Left lung (tissue), 10 donors: ENCODE data around the gene SVEP1. TPM values are rescaled to one million over a fixed set of nuclear protein-coding genes. Genes with fewer than 3 reads are reported as not detected.

ENCODE experiments used
- ATAC-seq: fragments of 200-7000 bp; cut with Tn5 transposase; one replicate; pipeline ENCODE4 v1.9.1; 2020; ENCODE audit warnings: moderate library complexity
- DNase-seq, 4 donors: peaks; one replicate each; pipeline ENCODE4 v3.0.0-alpha.2; 2013 to 2020
- H3K27ac ChIP-seq, 2 donors: fragments of 200-600 bp; sonication (generic) in 1 of 2; one replicate each; pipeline versions ENCODE4 v1.5.0 to v1.8.0; 2020 to 2021
- H3K27me3 ChIP-seq, 2 donors: fragments of 200-600 bp; sonication (generic) in 1 of 2; one replicate each; pipeline versions ENCODE4 v1.5.0 to v1.8.0; 2020 to 2021
- H3K36me3 ChIP-seq, 2 donors: fragments of 200-600 bp; sonication (generic) in 1 of 2; one replicate each; pipeline versions ENCODE4 v1.5.0 to v1.8.0; 2020 to 2021
- H3K4me1 ChIP-seq, 2 donors: fragments of 200-600 bp; one replicate each; pipeline ENCODE4 v1.8.0; 2021
- H3K4me3 ChIP-seq, 2 donors: fragments of 200-600 bp; sonication (generic) in 1 of 2; one replicate each; pipeline versions ENCODE4 v1.5.0 to v1.8.0; 2020 to 2021; ENCODE audit warnings: mild to moderate bottlenecking in 1 of 2
- H3K9me3 ChIP-seq, 2 donors: fragments of 200-600 bp; sonication (generic) in 1 of 2; one replicate each; pipeline versions ENCODE4 v1.5.0 to v1.8.0; 2020 to 2021
- CTCF ChIP-seq, 2 donors: fragments of 200-600 bp; sonication (generic) in 1 of 2; IDR thresholded peaks; one replicate each; pipeline versions ENCODE4 v1.5.0 to v1.8.0; 2021; ENCODE audit warnings: antibody characterized with exemption in 2 of 2
- intact Hi-C, 2 donors: fragments of 100-400 bp; cut with DNase I; formaldehyde crosslinking; loops; one replicate each; pipeline versions ENCODE4 v1.11.2 to v1.14.2; 2022
- polyA plus RNA-seq, 6 donors: library from polyadenylated mRNA; unstranded; fragments of 120-200 nt; gene quantifications; one replicate each; pipeline ENCODE4 v1.2.1, GENCODE V29; 2013; ENCODE audit not compliant: insufficient read length in 6 of 6
- total RNA-seq, 2 donors: library from RNA; stranded (reverse); fragmentation: NEBNext Ultra II Directional; extraction: Animal tissue kit (Norgen Biotek cat#: 25700); gene quantifications; one replicate each; pipeline ENCODE4 v1.2.1, GENCODE V29; 2021
- donor health status: DM: no; HTN: yes; CAD: no.
- donor health status: DM: no; HTN: no; CAD: no.

Gene SVEP1
- total and polyA plus RNA-seq, 8 donors, result 21.7 to 36.2 (median 27.7) TPM

- intact Hi-C loops, result no loop called here
- Histone ChIP-seq H3K4me1 (no peaks in the 10 kb centered on the region), H3K9me3 (no peaks in the 10 kb centered on the region), H3K4me3 (no peak overlapping the region), H3K27ac (no peak overlapping the region), H3K36me3 (no peaks in the 10 kb centered on the region), H3K27me3 (peaks cover 7 to 22% of the 10 kb centered on the region in 2 donors)
- no peak for TF ChIP-seq CTCF (IDR thresholded peaks at IDR 0.05)
- no peak for DNase-seq
- no peak for ATAC-seq
These were observed 6.2 kb downstream of the SVEP1 start for GRCh38 chr9:110573305-110573704.

GRCh38 chr9:110571801-110572483 lies 7.6 kb downstream of the SVEP1 start:
- no peak for ATAC-seq
- Histone ChIP-seq H3K27ac (no peak overlapping the region), H3K27me3 (peaks cover 0 to 8% of the 10 kb centered on the region in 2 donors), H3K4me3 (no peak overlapping the region), H3K36me3 (no peaks in the 10 kb centered on the region), H3K9me3 (no peaks in the 10 kb centered on the region), H3K4me1 (no peaks in the 10 kb centered on the region)
- TF ChIP-seq CTCF (IDR thresholded peaks at IDR 0.05), result no peak
- intact Hi-C loops, result no loop called here
- no peak for DNase-seq

- no peaks in the 10 kb centered on the region for H3K27me3 ChIP-seq
- no peaks in the 10 kb centered on the region for H3K36me3 ChIP-seq
- TF ChIP-seq CTCF (IDR thresholded peaks at IDR 0.05), result no peak
- H3K4me3 ChIP-seq, result no peak overlapping the region
- H3K4me1 ChIP-seq, result no peaks in the 10 kb centered on the region
- ATAC-seq (no peak), DNase-seq (no peak)
- H3K9me3 ChIP-seq, result no peaks in the 10 kb centered on the region
- no peak overlapping the region for H3K27ac ChIP-seq
- intact Hi-C loops, result no loop called here
These were observed 13.4 kb downstream of the SVEP1 start for GRCh38 chr9:110566156-110566555.

- DNase-seq (no peak), ATAC-seq (no peak)
- no peak overlapping the region for H3K27ac ChIP-seq
- no peaks in the 10 kb centered on the region for H3K9me3 ChIP-seq
- no peaks in the 10 kb centered on the region for H3K27me3 ChIP-seq
- intact Hi-C loops, result no loop called here
- no peak for TF ChIP-seq CTCF (IDR thresholded peaks at IDR 0.05)
- H3K36me3 ChIP-seq, result no peaks in the 10 kb centered on the region
- H3K4me3 ChIP-seq, result no peak overlapping the region
- no peaks in the 10 kb centered on the region for H3K4me1 ChIP-seq
These were observed 17.7 kb downstream of the SVEP1 start for GRCh38 chr9:110561826-110562225.

- intact Hi-C loops, result no loop called here
- ATAC-seq (no peak), DNase-seq (no peak)
- no peaks in the 10 kb centered on the region for H3K36me3 ChIP-seq
- H3K27ac ChIP-seq, result no peak overlapping the region
- no peaks in the 10 kb centered on the region for H3K9me3 ChIP-seq
- H3K4me3 ChIP-seq, result no peak overlapping the region
- peaks cover 3 to 5% of the 10 kb centered on the region in 2 donors for H3K4me1 ChIP-seq
- no peaks in the 10 kb centered on the region for H3K27me3 ChIP-seq
- TF ChIP-seq CTCF (IDR thresholded peaks at IDR 0.05), result no peak
These were observed 19.7 kb downstream of the SVEP1 start for GRCh38 chr9:110559869-110560268.
